NT2/D1 (cell line): ENCODE results near the gene TMEM184A.

Experiments used
- SUZ12 ChIP-seq: IDR thresholded peaks from 2 replicates; pipeline ENCODE4 v1.6.1; 2011; ENCODE audit not compliant: insufficient read length, insufficient read depth; ENCODE audit errors: extremely low read depth
- ZNF274 ChIP-seq: IDR thresholded peaks from 2 replicates; pipeline ENCODE4 v1.6.1; 2011; ENCODE audit warnings: mild to moderate bottlenecking, low read depth, low read length

- no peak for TF ChIP-seq SUZ12
- no peak for TF ChIP-seq ZNF274
Observed at GRCh38 chr7:1566687-1567048, 10.7 kb upstream of the TMEM184A start.
